ENCODE results near the gene MTTP. TPM values are rescaled to one million over a fixed set of nuclear protein-coding genes. Genes with fewer than 3 reads are reported as not detected.

The MTTP gene
- total RNA-seq, 1 experiment from 2014 or later: 0.20 TPM

GRCh38 chr4:99628040-99628439, 53.4 kb downstream of the MTTP start:
- ChIA-PET RAD21 (ENCODE audit: low non-redundant PET in 1 of 2, low total read pairs in 2 of 2, uncharacterized antibody in 2 of 2, unreplicated experiment in 2 of 2) (no interaction called here), CTCF (no interaction called here), POLR2A (no interaction called here)
- no peaks in the 10 kb centered on the region for H3K4me1 ChIP-seq (ENCODE audit: control insufficient read depth in 1 of 2, insufficient read depth in 2 of 2, low read length in 2 of 2)
- H3K4me2 ChIP-seq (ENCODE audit: low read length): no peak overlapping the region
- ATAC-seq: no peak
- intact Hi-C loops (cut with micrococcal nuclease): no loop called here
- DNase-seq (ENCODE audit: low read depth, low spot score): no peak
- H3K79me2 ChIP-seq (ENCODE audit: insufficient read depth, low read length): no peaks in the 10 kb centered on the region
- H2AFZ ChIP-seq (ENCODE audit: low read depth, low read length, poor library complexity, severe bottlenecking): no peak overlapping the region
- no peaks in the 10 kb centered on the region for H3K36me3 ChIP-seq (ENCODE audit: control insufficient read depth in 1 of 2, insufficient read depth in 2 of 2, low read length in 2 of 2)
- no peak overlapping the region for H3K9ac ChIP-seq (ENCODE audit: low read length)
- no peak overlapping the region for H3K4me3 ChIP-seq (replicated peaks in 1 of 2; ENCODE audit: low read depth in 1 of 2, low read length in 2 of 2)
- no peaks in the 10 kb centered on the region for H4K20me1 ChIP-seq (ENCODE audit: insufficient read depth)
- no peak overlapping the region for H3K27ac ChIP-seq (ENCODE audit: low read depth, low read length)
- BruUV-seq (replicated peaks): no TSS peak
- TF ChIP-seq ZFX (IDR thresholded peaks at IDR 0.05): no peak
- no peak for TF ChIP-seq ZBTB33 (IDR thresholded peaks at IDR 0.05; ENCODE audit: extremely low read depth, insufficient replicate concordance, low read length)
- H3K27me3 ChIP-seq (ENCODE audit: insufficient read depth, low read length): no peaks in the 10 kb centered on the region
- H3K9me3 ChIP-seq (ENCODE audit: control insufficient read depth in 1 of 2, insufficient read depth in 1 of 2, low read depth in 1 of 2, low read length in 2 of 2): no peaks in the 10 kb centered on the region
- H3K9me2 ChIP-seq (ENCODE audit: insufficient read depth): no peaks in the 10 kb centered on the region

GRCh38 chr4:99629962-99630554, 55.4 kb downstream of the MTTP start:
- BruUV-seq (replicated peaks): no TSS peak
- H2AFZ ChIP-seq (ENCODE audit: low read depth, low read length, poor library complexity, severe bottlenecking): no peak overlapping the region
- no peaks in the 10 kb centered on the region for H3K36me3 ChIP-seq (ENCODE audit: control insufficient read depth in 1 of 2, insufficient read depth in 2 of 2, low read length in 2 of 2)
- H3K4me1 ChIP-seq (ENCODE audit: control insufficient read depth in 1 of 2, insufficient read depth in 2 of 2, low read length in 2 of 2): no peaks in the 10 kb centered on the region
- no peaks in the 10 kb centered on the region for H3K27me3 ChIP-seq (ENCODE audit: insufficient read depth, low read length)
- ChIA-PET RAD21 (ENCODE audit: low non-redundant PET in 1 of 2, low total read pairs in 2 of 2, uncharacterized antibody in 2 of 2, unreplicated experiment in 2 of 2) (no interaction called here), POLR2A (no interaction called here), CTCF (no interaction called here)
- H3K4me2 ChIP-seq (ENCODE audit: low read length): no peak overlapping the region
- DNase-seq (ENCODE audit: low read depth, low spot score) (no peak), ATAC-seq (no peak)
- H4K20me1 ChIP-seq (ENCODE audit: insufficient read depth): no peaks in the 10 kb centered on the region
- no peaks in the 10 kb centered on the region for H3K9me3 ChIP-seq (ENCODE audit: control insufficient read depth in 1 of 2, insufficient read depth in 1 of 2, low read depth in 1 of 2, low read length in 2 of 2)
- H3K79me2 ChIP-seq (ENCODE audit: insufficient read depth, low read length): no peaks in the 10 kb centered on the region
- H3K9ac ChIP-seq (ENCODE audit: low read length): no peak overlapping the region
- TF ChIP-seq REST (IDR thresholded peaks at IDR 0.05; ENCODE audit: low read depth) (no peak), TCF7L2 (IDR thresholded peaks at IDR 0.05; ENCODE audit: borderline replicate concordance, extremely low read depth, insufficient read depth, insufficient read length) (no peak), ELF1 (IDR thresholded peaks at IDR 0.05; ENCODE audit: borderline replicate concordance, low read depth) (no peak), ZNF274 (IDR thresholded peaks at IDR 0.05; ENCODE audit: low read depth, low read length) (no peak), FOSL1 (IDR thresholded peaks at IDR 0.05; ENCODE audit: low read depth) (no peak), ZBTB33 (IDR thresholded peaks at IDR 0.05; ENCODE audit: extremely low read depth, insufficient replicate concordance, low read length) (no peak)
- H3K9me2 ChIP-seq (ENCODE audit: insufficient read depth): no peaks in the 10 kb centered on the region
- no peak overlapping the region for H3K4me3 ChIP-seq (replicated peaks in 1 of 2; ENCODE audit: low read depth in 1 of 2, low read length in 2 of 2)
- intact Hi-C loops (cut with micrococcal nuclease): no loop called here
- H3K27ac ChIP-seq (ENCODE audit: low read depth, low read length): no peak overlapping the region

Data from HCT116 (cell line).